Stimulated activated naive CD4-positive, alpha-beta T cell treated with Interleukin-2 at 50 U/mL for 16 hours (primary cell): ENCODE measurements around the gene MMRN1.
A peak's percentile ranks its signal among the peaks of the same experiment; 100 is the strongest.

ENCODE experiments used
- DNase-seq: peaks from one replicate; lab custom pipeline; 2025; lab: John Stamatoyannopoulos, UW

MMRN1 gene

DNA sequence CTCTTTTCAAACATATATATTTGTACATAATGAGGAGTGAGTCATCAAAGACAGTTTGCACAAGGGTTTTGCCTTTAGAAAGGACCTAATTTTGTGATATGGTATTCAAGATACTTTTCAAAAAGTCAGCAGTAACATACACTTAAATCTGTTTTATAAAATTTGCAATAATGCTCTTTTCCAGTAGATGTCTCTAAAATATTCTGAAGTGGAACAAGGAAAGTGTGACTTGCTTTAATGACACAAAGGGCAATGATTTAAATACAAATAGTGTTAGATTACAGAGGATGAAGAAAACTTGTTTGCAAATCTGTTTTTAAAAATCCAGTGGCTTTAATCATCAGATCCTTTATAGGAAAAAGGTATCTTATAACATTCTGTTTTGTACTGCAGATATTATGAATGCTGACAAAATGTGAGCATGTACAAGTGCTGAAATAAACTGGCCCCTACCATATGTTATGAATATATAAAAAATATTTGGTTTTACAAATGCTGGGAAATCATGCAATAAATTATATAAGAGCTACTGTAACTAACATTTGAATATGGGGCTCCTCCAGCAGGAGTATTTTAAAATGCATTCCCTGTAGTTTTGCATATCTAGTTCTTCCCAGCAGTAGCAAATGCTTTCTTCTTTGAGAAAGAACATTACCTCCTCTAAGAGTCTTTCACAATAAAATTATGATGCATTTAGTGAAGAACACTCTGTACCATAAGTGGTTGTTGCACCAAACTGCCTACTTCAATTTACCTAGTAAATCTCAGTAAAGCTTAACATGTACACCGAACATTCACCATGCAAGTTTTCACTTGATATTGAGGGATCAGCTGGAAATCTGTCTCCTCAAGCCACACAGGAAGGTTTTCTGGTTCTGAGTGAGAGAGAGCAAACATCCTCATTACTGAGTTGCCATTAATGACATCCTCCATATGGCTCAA, 20.2 kb downstream of the MMRN1 start:
- DNase-seq, result no peak

DNA sequence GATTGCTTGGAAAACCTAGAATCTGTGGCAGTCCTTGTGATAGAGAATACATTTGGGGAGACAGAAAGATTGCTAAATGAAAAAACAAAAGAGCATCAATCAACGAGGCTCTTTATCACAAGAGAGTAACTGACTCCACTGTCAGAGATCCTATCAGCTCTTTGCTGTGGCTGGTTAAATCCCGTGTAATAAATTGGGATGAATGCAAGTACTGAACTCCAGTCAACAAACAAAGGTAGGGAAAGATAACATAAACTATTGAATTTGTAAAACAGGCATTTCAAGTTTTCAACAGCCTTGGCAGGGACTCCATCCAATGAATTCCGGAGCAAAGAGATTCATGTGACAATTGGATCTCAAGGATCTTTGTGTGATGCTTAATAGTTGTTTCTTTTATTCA, 21.3 kb downstream of the MMRN1 start:
- DNase-seq, result no peak

DNA sequence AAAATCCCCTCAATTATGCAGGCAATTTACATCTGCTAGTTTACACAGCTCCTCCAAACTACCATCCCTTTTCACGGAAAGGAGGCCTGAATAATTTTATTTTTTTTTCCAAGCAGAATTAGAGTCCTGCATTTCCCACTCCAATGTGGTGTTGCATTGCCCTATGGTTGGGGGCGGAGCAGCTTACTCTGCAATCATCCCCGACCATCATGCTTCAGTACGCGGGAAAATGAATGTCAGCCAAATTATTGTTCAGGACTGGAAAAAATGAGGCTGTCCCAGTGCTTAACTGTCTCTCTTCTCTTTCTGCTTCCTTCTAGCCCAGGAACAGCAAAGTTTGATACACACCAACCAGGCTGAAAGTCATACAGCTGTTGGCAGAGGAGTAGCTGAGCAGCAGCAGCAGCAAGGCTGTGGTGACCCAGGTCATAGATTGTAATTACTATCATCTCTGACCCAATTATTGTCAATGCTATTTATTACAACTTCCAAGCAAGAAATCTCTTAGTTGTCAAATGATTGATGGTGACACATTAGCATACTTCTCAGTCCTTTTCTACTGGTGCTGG, 28.3 kb downstream of the MMRN1 start:
- no peak for DNase-seq

DNA sequence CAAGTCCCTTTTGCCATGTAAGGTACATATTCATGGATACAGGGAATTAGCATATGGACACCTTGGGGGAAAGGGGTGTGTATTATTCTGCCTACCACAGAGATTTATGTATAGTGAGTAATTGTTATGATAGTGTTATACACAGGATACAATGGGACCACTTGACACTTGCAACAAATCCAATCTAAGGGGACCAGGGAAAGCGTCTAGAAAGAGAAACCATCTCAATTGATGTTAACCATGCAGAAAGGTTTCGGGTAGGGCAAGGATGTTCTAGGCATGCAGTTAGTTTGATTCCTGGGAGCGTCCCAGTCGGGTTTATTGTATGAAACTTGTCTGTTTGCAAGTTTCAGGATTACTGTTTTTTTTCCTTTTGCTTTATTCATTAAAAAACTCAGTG, 34.2 kb downstream of the MMRN1 start:
- no peak for DNase-seq

DNA sequence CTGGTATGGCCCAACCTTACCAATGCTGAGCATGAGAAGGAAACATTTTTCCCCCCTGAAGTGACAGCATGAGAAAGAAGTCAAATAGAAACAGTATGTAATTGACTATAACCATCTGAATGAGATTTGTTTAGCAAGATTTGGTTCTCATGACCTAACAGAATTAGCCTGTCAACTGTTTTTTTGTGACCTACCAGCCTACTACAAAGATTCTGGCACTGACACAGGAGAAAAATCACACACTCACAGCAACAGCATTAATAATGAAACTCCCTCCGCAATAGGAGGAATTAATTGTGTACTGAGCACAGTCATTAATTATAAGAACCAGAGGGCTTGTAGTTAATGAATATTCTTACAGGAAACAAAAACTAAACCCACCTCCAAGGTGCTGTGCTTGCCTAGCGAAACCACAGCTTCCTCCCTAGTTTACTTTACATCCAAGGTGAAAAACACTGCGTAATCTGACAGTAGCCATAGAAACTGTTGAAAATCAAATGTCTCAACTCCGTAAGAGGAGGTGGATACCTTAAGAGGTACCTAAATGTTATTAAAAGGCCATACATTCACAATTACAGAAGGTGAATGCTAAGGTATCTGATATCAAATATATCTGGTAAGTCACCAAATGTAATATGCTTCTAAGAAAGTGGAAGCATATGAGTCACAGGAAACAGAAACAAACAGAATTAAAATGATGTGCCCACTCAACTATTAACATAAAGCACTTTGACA, 34.9 kb downstream of the MMRN1 start:
- peak; percentile 0 for DNase-seq

DNA sequence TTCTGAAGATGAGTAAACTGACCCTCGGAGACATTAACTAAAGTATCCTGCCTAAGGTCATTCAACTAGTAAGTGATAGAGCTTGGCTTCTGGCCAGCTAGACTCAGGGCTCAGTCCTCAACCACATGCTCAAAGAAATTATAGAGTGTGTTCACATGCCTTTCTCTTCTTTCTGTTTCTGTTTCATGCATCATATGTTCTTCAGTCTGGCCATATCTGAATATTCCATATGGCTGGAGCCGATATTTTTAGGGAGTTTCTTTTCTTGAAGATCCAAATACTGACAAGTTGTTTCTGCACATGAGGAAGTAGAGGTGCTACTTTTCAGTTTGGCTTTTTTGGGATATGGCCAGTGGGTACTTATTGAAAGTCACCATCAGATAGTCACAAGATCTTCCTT, 44.9 kb downstream of the MMRN1 start:
- no peak for DNase-seq

DNA sequence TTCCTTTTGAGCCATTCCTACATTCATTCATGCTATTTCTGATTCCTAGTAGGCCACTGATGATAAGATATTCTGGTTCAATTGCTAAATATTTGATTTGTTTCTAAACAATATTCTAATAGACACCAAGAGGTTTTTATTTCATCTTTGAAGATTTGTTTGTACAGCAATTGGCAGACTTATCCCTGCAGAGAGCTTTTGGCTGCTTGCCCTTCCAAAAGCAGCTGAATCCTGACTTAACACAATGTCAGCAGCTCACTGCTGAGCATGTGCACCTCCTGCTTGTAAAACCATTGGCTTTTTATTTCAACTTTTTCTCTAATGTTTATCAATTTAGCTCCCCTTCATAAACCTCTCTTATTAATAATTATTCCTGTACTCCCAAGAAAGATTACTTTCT, 45.3 kb downstream of the MMRN1 start:
- no peak for DNase-seq

DNA sequence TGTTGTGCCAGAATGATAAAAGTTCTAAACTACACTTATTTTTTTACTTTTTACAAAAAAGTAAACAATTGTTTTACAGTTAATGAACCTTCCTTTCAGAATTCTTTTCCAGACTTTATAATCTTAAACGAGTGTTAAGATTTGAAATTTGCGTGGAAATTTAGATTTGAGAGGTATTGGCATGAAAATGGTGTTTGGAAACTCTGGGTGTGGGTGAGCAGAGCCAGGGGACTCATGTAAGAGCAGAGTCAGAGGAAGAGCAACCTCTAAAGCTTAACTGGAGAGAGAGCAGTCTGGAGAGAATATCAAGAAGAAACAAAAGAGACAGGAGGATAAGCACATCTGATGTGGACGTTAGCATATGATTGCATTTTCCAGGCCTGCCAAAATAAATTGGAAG, 48.2 kb downstream of the MMRN1 start:
- no peak for DNase-seq

DNA sequence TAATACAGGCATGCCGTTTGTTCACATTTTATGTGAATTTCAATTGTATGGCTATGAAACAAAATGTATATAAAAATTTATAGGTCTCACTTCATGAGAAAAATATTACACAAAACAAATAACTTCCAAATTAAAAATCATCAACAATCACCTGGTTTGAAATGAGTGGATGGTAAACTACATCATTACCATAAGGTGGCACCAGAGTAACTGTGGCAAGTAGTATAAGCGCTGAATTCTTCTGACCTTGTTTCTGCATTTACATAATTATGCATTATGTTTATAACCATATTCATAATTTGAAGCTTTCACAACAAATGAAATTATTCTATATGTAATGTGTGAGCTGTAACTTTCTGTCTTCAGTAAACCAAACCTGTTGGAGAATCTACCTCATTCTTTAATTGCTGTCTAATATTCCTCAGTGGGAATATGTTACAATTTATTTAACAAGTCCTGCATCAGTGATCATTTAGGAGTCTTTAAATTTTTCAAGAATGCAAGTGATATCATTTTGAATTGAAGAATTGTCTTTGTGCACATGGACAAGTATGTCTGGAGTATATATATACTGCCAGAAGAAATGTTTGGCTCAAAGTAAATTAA, 55.2 kb downstream of the MMRN1 start:
- DNase-seq, result no peak

DNA sequence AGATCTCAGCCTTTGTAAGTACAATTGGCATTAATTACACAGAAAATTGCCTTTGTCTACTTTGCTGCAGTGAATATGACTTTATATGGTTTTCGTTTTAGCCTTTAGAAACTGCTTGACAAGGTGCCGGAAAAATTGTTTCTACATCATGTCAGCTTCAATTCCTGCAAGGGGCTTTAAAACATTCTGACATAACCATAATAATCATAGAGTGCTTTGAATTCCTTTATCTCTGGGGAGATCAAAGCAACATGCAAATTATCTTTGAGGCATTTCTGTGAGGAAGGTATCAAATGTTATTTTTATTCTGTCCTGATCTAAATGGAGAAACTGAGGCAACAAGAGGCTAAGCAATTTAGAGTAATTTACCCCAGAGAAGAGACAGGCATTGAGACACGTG, 57.8 kb downstream of the MMRN1 start:
- no peak for DNase-seq

DNA sequence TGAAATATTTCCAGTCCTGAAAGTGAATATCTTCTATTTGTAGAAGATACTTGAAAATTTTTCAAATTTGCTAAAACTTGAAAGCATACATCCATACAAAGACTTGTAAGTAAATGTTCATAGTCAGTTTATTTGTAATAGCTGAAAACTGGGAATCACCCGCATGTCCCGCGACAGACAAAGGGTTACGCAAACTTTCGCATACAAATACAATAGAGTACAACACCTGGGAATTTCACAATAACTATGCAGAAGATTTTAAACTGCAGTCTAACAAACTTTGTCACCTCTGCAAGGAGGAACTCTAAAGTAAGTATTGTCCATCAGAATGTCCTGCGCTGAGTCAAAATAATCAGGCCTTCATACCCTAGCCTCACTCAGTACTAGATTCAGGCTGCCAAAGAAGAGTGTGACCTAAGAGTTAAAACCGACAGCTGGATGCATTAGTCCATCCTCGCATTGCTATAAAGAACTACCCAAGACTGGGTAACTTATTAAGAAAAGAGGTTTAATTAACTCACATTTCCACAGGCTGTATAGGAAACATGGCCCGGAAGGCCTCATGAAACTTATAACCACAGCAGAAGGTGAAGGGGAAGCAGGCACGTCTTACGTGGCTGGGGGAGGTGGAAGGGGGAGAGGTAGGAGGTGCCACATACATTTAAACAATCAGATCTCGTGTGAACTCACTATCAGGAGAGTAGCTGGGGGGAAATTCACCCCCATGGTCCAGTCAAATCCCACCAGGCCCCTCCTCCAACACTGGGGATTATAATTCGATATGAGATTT, 60.4 kb downstream of the MMRN1 start:
- no peak for DNase-seq

DNA sequence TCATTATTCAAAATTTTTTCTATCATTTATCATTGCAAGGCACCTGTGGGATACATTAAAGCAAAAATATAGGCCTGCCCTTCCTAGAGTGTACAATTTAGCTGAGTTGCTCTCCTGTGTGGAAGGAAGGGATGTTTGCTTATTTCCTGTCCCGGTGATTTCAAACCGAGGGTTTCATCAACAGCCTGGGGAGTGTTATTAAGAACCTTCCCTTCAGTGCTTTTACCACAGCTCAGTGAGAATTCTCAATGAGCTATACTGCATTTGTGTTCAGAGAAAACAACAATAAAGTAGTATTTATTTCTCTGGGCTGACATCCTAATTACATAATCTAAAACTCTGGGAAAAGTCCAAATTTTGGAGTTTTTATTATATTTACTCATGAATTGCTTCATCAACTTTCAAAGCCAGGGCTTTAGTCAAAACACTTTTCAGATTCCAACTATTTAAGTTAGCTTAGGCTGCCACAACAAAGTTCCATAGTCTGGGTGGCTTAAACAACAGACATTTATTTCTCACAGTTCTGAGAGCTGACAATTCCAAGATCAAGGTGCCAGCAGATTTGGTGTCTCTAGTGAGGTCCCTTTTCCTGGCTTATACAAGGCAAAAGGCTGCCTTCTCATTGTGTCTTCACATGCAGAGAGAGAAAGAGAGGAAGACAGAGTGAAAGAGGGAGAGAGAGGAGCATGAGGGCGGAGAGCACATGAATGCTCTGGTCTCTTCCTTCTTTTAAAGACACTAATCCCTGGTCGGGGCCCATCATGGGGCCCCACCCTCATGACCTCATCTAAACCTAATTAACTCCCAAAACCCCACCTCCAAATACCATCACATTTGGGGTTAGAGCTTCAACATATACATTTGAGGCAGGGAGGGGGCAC, 62.6 kb downstream of the MMRN1 start:
- no peak for DNase-seq

DNA sequence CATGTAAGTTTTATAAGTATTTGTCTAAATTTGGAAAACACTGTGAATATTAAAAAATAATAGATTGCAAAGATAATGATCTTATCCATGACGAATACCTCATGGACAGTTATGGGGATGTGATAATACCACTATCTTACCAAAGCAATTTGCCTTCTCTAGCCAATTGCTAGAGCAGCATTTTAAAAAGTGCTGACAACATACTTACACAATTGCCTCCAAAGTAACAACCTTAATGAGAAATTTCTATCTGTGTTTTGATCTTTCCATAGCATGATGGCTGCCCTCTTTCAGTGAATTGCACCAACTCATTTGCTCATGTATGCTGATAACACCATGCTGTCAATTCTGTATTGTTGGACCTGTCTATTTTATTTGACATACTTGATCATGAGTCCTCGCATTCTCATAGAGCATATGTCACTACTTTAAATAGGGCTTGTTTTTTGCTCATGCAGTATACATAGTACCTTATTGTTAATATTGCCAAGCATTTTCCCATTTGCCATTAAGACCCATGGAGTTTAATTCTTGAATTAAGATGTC, 87.2 kb downstream of the MMRN1 start:
- DNase-seq, result no peak

DNA sequence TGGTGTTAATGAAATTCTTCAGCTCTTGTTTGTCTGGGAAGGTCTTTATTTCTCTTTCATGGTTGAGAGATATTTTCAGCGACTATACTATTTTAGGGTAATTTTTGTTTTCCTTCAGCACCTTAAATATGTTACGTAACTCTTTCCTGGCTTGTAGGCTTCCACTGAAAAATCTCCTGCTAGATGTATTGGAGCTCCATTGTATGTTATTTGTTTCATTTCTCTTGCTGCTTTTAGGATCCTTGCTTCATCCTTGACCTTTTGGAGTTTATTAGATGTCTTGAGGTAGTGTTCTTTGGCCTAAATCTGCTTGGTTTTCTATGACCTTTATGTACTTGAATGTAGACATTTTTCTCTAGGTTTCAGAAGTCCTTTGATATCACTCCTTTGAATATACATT, 93.6 kb downstream of the MMRN1 start:
- DNase-seq, result no peak

DNA sequence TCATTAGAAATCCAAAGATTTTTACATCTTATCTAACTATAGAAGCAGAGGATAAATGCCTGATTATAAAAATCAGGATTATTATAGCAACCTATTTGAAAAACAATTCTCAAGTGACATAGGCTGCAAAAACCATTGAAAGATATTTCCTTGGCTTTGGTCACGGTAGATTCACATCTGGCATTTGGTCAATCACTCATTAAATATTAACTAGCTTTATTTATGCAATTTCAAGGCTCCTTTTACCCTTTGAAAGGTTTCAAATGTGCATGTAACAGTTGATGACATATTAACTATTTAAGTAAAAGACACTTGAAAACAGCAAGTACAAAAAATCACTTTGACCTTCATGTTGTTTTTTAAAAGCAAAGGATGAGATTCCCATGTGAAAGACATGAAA, 98.1 kb downstream of the MMRN1 start:
- DNase-seq, result no peak

DNA sequence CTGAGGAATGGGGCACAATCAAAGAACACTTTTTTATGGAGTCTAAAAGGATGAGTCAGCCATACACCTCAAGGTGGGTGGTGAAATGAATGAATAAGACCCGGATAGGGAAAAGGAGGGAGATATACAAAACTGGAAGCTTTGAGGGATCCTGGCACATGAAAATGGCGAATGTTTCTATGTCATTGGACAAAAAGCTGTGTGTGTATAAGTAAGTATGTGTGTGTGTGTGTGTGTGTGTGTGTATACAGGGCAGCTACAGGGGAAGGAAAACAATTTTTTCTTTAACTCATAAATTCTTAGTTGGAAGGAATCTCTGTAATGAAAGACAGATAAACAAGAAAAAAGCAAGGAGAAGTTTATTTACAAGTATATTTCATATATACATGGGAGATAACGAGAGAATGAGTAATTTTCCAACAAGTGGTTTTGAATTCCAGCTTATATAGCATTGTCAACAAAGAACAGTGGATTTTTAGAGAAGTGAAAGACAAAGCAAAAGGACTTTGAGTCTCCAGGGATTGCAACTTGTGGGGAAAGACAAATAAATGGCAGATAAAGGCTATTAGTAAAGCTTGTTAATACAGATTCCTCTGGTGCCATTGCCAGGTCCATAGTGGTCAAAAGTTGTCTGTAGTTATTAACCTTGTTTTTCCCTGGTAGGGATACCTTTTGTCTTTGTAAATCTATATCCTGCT, 99.7 kb downstream of the MMRN1 start:
- no peak for DNase-seq

DNA sequence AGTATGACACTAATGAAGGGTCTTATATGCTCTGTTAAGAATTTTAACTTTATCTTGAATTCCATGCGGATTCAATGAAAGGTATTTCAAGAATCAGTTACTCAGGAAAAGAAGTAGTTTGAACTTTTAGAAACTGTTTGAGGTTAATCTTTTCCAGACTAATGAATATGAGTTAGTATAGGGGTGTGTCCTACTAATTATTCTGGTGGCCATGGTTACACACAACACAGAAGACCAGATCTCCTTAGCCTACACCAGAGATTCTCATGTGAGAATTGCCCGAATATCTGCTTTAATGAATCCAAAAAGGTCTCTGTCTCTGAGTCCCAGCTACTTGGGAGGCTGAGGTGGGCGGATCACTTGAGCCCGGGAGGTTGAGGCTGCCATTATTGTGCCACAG, 100.4 kb downstream of the MMRN1 start:
- no peak for DNase-seq

DNA sequence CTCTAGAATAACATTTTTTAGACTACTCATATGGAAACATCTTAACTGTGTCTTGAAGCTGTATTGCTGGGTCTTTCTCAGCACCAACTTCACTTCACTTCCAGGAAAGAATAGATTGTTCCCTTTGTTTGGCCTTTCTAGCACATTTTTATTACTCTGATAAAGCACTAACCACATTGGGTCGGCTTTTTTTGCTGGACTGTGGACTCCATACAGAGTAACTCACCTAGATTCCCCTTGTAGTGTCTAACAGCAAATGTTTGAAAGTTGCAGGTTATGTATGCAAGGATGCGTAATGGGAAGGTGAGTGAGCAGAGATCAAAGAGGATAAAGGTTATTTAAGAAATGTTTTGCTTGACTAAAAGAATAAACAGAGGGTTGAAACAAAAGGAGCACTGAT, 101.2 kb downstream of the MMRN1 start:
- no peak for DNase-seq

DNA sequence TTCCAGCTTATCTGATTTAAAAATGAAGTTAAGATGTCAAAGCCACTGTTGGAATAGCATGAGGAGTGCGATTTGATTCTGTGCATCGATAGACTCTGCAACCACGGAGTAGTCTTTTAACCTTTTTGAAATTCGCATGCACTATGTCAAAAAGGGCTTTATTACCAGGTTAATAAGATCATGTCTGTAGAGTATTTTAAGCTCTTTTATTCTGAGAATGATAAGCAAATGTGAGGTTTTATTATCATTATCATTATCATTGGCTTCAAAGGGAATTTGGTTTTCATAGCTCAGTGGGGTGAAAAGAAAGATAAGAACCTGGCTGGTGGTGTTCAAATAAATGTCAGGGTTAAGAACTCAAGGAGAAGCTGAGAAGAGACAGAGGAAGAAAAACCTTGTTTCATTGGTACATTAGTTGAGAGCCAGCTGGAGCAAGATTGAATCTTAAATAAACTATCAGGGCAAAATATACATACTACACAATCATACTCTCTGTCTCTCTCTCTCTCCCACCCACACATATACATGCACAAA, 102.6 kb downstream of the MMRN1 start:
- no peak for DNase-seq
